ENCODE measurements around the gene SLC12A8. TPM values are rescaled to one million over a fixed set of nuclear protein-coding genes. Genes with fewer than 3 reads are reported as not detected.

The SLC12A8 gene
- total and polyA plus RNA-seq, 9 of the 15 experiments (the other 6 are each of a cell fraction or from before 2014, with no cell fraction given): 0.04 to 0.33 (median 0.09) TPM; not detected in 4

- TF ChIP-seq MGA (IDR thresholded peaks at IDR 0.05) (no peak), PCBP1 (IDR thresholded peaks at IDR 0.05; ENCODE audit: low read depth, low read length, poor library complexity, severe bottlenecking) (no peak), KAT2B (IDR thresholded peaks at IDR 0.05; ENCODE audit: low read depth, low read length) (no peak), LCOR (CRISPR knock-in tag; IDR thresholded peaks at IDR 0.05) (no peak), ZKSCAN8 (CRISPR knock-in tag; IDR thresholded peaks at IDR 0.05) (no peak), ZNF217 (CRISPR knock-in tag; IDR thresholded peaks at IDR 0.05) (no peak)
Observed at GRCh38 chr3:125238759-125239158, 26.2 kb upstream of the SLC12A8 start (continued).
